K562 (cell line): ENCODE results near the gene NOP16. TPM values are rescaled to one million over a fixed set of nuclear protein-coding genes. Genes with fewer than 3 reads are reported as not detected.

ENCODE experiments used
- ATAC-seq: fragments of 200-7000 bp; cut with Tn5 transposase; 3 replicates; pipeline ENCODE4 v1.9.1; 2020; ENCODE audit warnings: moderate library complexity
- BruUV-seq: library from RNA; stranded (reverse); fragments of 400-500 nt; replicated peaks from 2 replicates; lab custom pipeline; 2021; lab: Mats Ljungman, UMichigan
- CTCF ChIA-PET: fragments of 300-600 bp; formaldehyde crosslinking; extraction: SDS; loops from one replicate; lab custom pipeline; 2021; ENCODE audit warnings: low intra/inter-chr PET ratio; lab: Yijun Ruan, JAX
- POLR2A ChIA-PET: fragments of 300-600, 350-650 bp; sonication (Branson Sonifier 250); formaldehyde crosslinking; extraction: SDS; loops from one replicate; lab custom pipeline; 2021; ENCODE audit warnings: antibody characterized with exemption, inconsistent platforms; lab: Yijun Ruan, JAX
- DNase-seq, 4 experiments: peaks; one replicate each; pipeline versions ENCODE4 v3.0.0 to v3.0.0-alpha.2; 2011 to 2018; ENCODE audit warnings: low spot score in 3 of 4, mixed read lengths in 3 of 4; ENCODE audit errors: extremely low read depth in 1 of 4
- FAIRE-seq: peaks from 2 replicates; lab custom pipeline; 2011; peaks lifted over from hg19 to GRCh38; lab: Jason Lieb, UNC
- H2AFZ ChIP-seq: 2 replicates; pipeline ENCODE4 v1.6.0; 2011; ENCODE audit warnings: low read depth, low read length, control low read depth, inconsistent platforms
- H3K27ac ChIP-seq: fragments of 200-600 bp; 3 replicates; pipeline ENCODE4 v1.8.0; 2011; ENCODE audit warnings: low read depth, mild to moderate bottlenecking, control low read depth, inconsistent platforms, low read length, moderate library complexity, mixed read lengths; ENCODE audit errors: extremely low read depth
- H3K27me3 ChIP-seq, 2 experiments: fragments of 300-600 bp in 1 of 2; 2 replicates in 1 of 2; 3 replicates in 1 of 2; pipeline versions ENCODE4 v1.6.0 to v1.8.0; 2011; ENCODE audit warnings: inconsistent platforms in 2 of 2, low read length in 2 of 2, mild to moderate bottlenecking in 1 of 2, mixed read lengths in 1 of 2, moderate library complexity in 1 of 2; ENCODE audit not compliant: control insufficient read depth in 2 of 2, insufficient read depth in 2 of 2
- H3K36me3 ChIP-seq: fragments of 300-600 bp; 3 replicates; pipeline ENCODE4 v1.8.0; 2011; ENCODE audit warnings: mild to moderate bottlenecking, low read length, inconsistent platforms; ENCODE audit not compliant: control insufficient read depth, insufficient read depth
- H3K4me1 ChIP-seq, 2 experiments: fragments of 200-600 bp in 1 of 2; replicated peaks in 1 of 2; 2 replicates in 1 of 2; 3 replicates in 1 of 2; pipeline versions ENCODE4 v1.5.1 to v1.8.0; 2011; ENCODE audit warnings: inconsistent platforms in 2 of 2, low read length in 2 of 2, mild to moderate bottlenecking in 1 of 2, mixed read lengths in 1 of 2, moderate library complexity in 1 of 2; ENCODE audit not compliant: control insufficient read depth in 2 of 2, insufficient read depth in 2 of 2
- H3K4me2 ChIP-seq: 2 replicates; pipeline ENCODE4 v1.6.1; 2011; ENCODE audit warnings: low read length, control low read depth, inconsistent platforms, mixed read lengths; ENCODE audit not compliant: insufficient read depth
- H3K4me3 ChIP-seq: fragments of 200-600 bp; sonication (generic), shearing (Covaris generic); 2 replicates; pipeline ENCODE4 v1.5.1; 2016; ENCODE audit warnings: control low read depth, inconsistent platforms
- H3K79me2 ChIP-seq: fragments of 200-600 bp; 3 replicates; pipeline ENCODE4 v1.8.0; 2011; ENCODE audit warnings: low read length, inconsistent platforms; ENCODE audit not compliant: control insufficient read depth, insufficient read depth
- H3K9ac ChIP-seq, 2 experiments: 2 replicates each; pipeline versions ENCODE4 v1.6.0 to v1.6.1; 2011; ENCODE audit warnings: low read depth in 2 of 2, low read length in 2 of 2, control low read depth in 1 of 2, inconsistent platforms in 1 of 2, mild to moderate bottlenecking in 1 of 2, mixed read lengths in 1 of 2; ENCODE audit not compliant: insufficient read depth in 1 of 2
- H3K9me1 ChIP-seq: one replicate; pipeline ENCODE4 v1.6.0; 2011; ENCODE audit warnings: inconsistent platforms, mild to moderate bottlenecking, low read length, moderate library complexity; ENCODE audit not compliant: control insufficient read depth, insufficient read depth
- H3K9me3 ChIP-seq: replicated peaks from 2 replicates; pipeline ENCODE4 v1.5.1; 2011; ENCODE audit warnings: low read depth, low read length, inconsistent platforms; ENCODE audit not compliant: control insufficient read depth, insufficient read depth
- H4K20me1 ChIP-seq: replicated peaks from 2 replicates; pipeline ENCODE4 v1.6.1; 2011; ENCODE audit warnings: low read length, inconsistent platforms, mixed read lengths; ENCODE audit not compliant: control insufficient read depth, insufficient read depth
- CAMTA2 ChIP-seq: fragments of 250-450 bp; sonication (Bioruptor Pico); conservative IDR thresholded peaks from 2 replicates; pipeline ENCODE4 v1.5.1; 2022
- CREB1 ChIP-seq, 2 experiments: sonication (generic) in 1 of 2; formaldehyde crosslinking in 1 of 2; IDR thresholded peaks; 2 replicates each; pipeline versions ENCODE4 v1.6.1 to v1.8.0; 2012 to 2022; ENCODE audit warnings: inconsistent platforms in 1 of 2, mild to moderate bottlenecking in 1 of 2, missing genetic modification reagents in 1 of 2, moderate library complexity in 1 of 2
- HDAC1 ChIP-seq, 2 experiments: fragments of 450-650 bp; IDR thresholded peaks; 2 replicates each; pipeline ENCODE4 v1.6.1; 2016 to 2017; ENCODE audit warnings: inconsistent platforms in 1 of 2, mild to moderate bottlenecking in 1 of 2, moderate library complexity in 1 of 2
- SIN3A ChIP-seq, 2 experiments: fragments of 150-350 bp in 1 of 2; IDR thresholded peaks; 2 replicates each; pipeline ENCODE4 v1.6.1; 2011 to 2016; ENCODE audit warnings: borderline replicate concordance in 2 of 2, low read depth in 2 of 2, low read length in 2 of 2, mild to moderate bottlenecking in 2 of 2, moderate library complexity in 2 of 2; ENCODE audit not compliant: control insufficient read depth in 1 of 2
- SMAD1 ChIP-seq: fragments of 150-350 bp; IDR thresholded peaks from 2 replicates; pipeline ENCODE4 v1.6.1; 2014; ENCODE audit warnings: low read length, low read depth; ENCODE audit not compliant: partially characterized antibody
- TBL1XR1 ChIP-seq, 2 experiments: IDR thresholded peaks; 2 replicates each; pipeline ENCODE4 v1.6.1; 2012; ENCODE audit warnings: improper control_type of control experiment in 2 of 2, low read length in 2 of 2, mild to moderate bottlenecking in 1 of 2
- XRCC4 ChIP-seq: IDR thresholded peaks from one replicate; pipeline ENCODE4 v1.6.1; 2011; ENCODE audit not compliant: insufficient read depth, insufficient read length; ENCODE audit errors: extremely low read depth
- ZNF134 ChIP-seq: fragments of 250-450 bp; sonication (Bioruptor Pico); conservative IDR thresholded peaks from 2 replicates; pipeline ENCODE4 v1.4.0; 2020
- ZNF41 ChIP-seq: fragments of 250-450 bp; sonication (Bioruptor Pico); conservative IDR thresholded peaks from 2 replicates; pipeline ENCODE4 v1.4.0; 2020; ENCODE audit warnings: mild to moderate bottlenecking
- WGBS: fragments of 100-300 bp; shearing (Covaris generic); methylation state at CpG from one replicate; pipeline ENCODE4 v1.1.6; 2016; ENCODE audit warnings: low coverage, mixed read lengths; ENCODE audit not compliant: insufficient coverage; ENCODE audit errors: missing lambda C conversion rate; 5-methylcytosine and 5-hydroxymethylcytosine counted together
- in situ Hi-C: fragments of 300-500 bp; cut with MboI; formaldehyde crosslinking; loops from 4 replicates; pipeline ENCODE4 v1.15.0; 2018; ENCODE audit warnings: inconsistent platforms, mixed read lengths
- intact Hi-C: fragments of 100-400 bp; cut with micrococcal nuclease; formaldehyde crosslinking; loops from 2 replicates; pipeline ENCODE4 v1.14.2; 2022
- polyA plus RNA-seq, 8 experiments: library from polyadenylated mRNA; depleted of rRNA in 4 of 8; stranded (reverse) in 5 of 8; unstranded in 3 of 8; fragments of >200 nt; fragmentation: Nextera tagmentation in 2 of 8; fragmentation: Illumina TruSeq in 1 of 8; extraction: Ambion mirVana in 2 of 8; extraction: Trizol in 1 of 8; gene quantifications; 2 replicates each; pipeline versions ENCODE4 v1.2.1 to v1.2.3, GENCODE V29; 2011 to 2014; ENCODE audit warnings: inconsistent platforms in 1 of 8, missing spikeins in 1 of 8
- total RNA-seq, 7 experiments: library from RNA; depleted of rRNA in 6 of 7; stranded (reverse); fragments of >200 nt in 6 of 7; fragmentation: Illumina TruSeq in 2 of 7; extraction: Trizol in 2 of 7; gene quantifications; 2 replicates each; pipeline versions ENCODE4 v1.2.1 to v1.2.3, GENCODE V29; 2011 to 2021; ENCODE audit warnings: low replicate concordance in 1 of 7
- TF ChIP-seq, protein P1 (sequence below): sonication (generic); formaldehyde crosslinking; IDR thresholded peaks from 2 replicates; pipeline ENCODE4 v1.9.0; 2022; ENCODE audit warnings: mild to moderate bottlenecking, missing genetic modification reagents
- TF ChIP-seq, protein P2 (sequence below): fragments of 200-600 bp; sonication (generic); IDR thresholded peaks from one replicate; pipeline ENCODE4 v1.6.1; 2012; ENCODE audit warnings: mild to moderate bottlenecking, low read depth, low read length, inconsistent platforms

The NOP16 gene
- total and polyA plus RNA-seq, 9 of the 15 experiments (the other 6 are each of a cell fraction or from before 2014, with no cell fraction given): 92.5 to 342 (median 148) TPM

DNA sequence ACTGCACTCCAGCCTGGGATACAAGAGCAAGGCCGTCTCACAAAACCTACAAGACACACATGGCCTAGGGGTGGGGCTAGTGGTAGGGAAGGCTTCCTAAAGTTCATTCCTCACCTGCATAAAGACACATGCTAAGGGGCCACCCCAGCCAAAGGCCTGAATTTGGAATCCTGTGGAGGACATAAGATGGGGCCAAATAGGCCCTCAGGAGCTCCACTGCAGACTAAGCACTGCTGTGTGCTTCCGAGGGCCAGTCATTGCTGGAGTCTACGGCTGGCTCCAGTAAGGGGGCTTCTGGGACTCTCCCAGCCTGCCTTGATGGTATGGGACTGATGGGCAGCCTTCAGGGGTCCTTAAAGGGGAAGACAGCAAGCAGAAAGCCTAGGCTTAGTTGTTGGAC, 5.7 kb downstream of the NOP16 start:
- Histone ChIP-seq H3K27me3 (no peaks in the 10 kb centered on the region), H3K4me2 (no peak overlapping the region), H3K4me1 (peaks cover 4 to 6% of the 10 kb centered on the region in 2 experiments; a peak in 3 of 5 replicates), H3K36me3 (peaks cover 78% of the 10 kb centered on the region), H3K4me3 (no peak overlapping the region), H3K9me1 (no peaks in the 10 kb centered on the region), H3K9ac (no peak overlapping the region), H3K79me2 (peaks cover 30% of the 10 kb centered on the region), H3K27ac (no peak overlapping the region), H3K9me3 (no peaks in the 10 kb centered on the region), H4K20me1 (no peaks in the 10 kb centered on the region; the same call in 1 of the 2 replicates), H2AFZ (no peak overlapping the region)
- ChIA-PET POLR2A (interaction anchor here (0.8 kb wide), 1 partner anchor 10 kb away, joined by 3 read pairs; no protein-coding TSS in a partner anchor), CTCF (no interaction called here)
- intact Hi-C loops (no loop called here), in situ Hi-C loops (no loop called here)
- 77% methylated on average over 3 of the region's 3 CpGs for WGBS
- ATAC-seq (no peak; the same call in 2 of the 3 replicates), DNase-seq (no peak), FAIRE-seq (no peak)
- BruUV-seq: no TSS peak
- TF ChIP-seq HDAC1 (IDR thresholded peaks at IDR 0.05): no peak
- no peak for TF ChIP-seq CREB1 (IDR thresholded peaks at IDR 0.05)
- TF ChIP-seq CREB1 (CRISPR knock-in tag; IDR thresholded peaks at IDR 0.05): no peak
- TF ChIP-seq, protein P1, sequence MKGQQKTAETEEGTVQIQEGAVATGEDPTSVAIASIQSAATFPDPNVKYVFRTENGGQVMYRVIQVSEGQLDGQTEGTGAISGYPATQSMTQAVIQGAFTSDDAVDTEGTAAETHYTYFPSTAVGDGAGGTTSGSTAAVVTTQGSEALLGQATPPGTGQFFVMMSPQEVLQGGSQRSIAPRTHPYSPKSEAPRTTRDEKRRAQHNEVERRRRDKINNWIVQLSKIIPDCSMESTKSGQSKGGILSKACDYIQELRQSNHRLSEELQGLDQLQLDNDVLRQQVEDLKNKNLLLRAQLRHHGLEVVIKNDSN (CRISPR knock-in tag): no peak
- TF ChIP-seq XRCC4: no peak
- TF ChIP-seq, protein P2, sequence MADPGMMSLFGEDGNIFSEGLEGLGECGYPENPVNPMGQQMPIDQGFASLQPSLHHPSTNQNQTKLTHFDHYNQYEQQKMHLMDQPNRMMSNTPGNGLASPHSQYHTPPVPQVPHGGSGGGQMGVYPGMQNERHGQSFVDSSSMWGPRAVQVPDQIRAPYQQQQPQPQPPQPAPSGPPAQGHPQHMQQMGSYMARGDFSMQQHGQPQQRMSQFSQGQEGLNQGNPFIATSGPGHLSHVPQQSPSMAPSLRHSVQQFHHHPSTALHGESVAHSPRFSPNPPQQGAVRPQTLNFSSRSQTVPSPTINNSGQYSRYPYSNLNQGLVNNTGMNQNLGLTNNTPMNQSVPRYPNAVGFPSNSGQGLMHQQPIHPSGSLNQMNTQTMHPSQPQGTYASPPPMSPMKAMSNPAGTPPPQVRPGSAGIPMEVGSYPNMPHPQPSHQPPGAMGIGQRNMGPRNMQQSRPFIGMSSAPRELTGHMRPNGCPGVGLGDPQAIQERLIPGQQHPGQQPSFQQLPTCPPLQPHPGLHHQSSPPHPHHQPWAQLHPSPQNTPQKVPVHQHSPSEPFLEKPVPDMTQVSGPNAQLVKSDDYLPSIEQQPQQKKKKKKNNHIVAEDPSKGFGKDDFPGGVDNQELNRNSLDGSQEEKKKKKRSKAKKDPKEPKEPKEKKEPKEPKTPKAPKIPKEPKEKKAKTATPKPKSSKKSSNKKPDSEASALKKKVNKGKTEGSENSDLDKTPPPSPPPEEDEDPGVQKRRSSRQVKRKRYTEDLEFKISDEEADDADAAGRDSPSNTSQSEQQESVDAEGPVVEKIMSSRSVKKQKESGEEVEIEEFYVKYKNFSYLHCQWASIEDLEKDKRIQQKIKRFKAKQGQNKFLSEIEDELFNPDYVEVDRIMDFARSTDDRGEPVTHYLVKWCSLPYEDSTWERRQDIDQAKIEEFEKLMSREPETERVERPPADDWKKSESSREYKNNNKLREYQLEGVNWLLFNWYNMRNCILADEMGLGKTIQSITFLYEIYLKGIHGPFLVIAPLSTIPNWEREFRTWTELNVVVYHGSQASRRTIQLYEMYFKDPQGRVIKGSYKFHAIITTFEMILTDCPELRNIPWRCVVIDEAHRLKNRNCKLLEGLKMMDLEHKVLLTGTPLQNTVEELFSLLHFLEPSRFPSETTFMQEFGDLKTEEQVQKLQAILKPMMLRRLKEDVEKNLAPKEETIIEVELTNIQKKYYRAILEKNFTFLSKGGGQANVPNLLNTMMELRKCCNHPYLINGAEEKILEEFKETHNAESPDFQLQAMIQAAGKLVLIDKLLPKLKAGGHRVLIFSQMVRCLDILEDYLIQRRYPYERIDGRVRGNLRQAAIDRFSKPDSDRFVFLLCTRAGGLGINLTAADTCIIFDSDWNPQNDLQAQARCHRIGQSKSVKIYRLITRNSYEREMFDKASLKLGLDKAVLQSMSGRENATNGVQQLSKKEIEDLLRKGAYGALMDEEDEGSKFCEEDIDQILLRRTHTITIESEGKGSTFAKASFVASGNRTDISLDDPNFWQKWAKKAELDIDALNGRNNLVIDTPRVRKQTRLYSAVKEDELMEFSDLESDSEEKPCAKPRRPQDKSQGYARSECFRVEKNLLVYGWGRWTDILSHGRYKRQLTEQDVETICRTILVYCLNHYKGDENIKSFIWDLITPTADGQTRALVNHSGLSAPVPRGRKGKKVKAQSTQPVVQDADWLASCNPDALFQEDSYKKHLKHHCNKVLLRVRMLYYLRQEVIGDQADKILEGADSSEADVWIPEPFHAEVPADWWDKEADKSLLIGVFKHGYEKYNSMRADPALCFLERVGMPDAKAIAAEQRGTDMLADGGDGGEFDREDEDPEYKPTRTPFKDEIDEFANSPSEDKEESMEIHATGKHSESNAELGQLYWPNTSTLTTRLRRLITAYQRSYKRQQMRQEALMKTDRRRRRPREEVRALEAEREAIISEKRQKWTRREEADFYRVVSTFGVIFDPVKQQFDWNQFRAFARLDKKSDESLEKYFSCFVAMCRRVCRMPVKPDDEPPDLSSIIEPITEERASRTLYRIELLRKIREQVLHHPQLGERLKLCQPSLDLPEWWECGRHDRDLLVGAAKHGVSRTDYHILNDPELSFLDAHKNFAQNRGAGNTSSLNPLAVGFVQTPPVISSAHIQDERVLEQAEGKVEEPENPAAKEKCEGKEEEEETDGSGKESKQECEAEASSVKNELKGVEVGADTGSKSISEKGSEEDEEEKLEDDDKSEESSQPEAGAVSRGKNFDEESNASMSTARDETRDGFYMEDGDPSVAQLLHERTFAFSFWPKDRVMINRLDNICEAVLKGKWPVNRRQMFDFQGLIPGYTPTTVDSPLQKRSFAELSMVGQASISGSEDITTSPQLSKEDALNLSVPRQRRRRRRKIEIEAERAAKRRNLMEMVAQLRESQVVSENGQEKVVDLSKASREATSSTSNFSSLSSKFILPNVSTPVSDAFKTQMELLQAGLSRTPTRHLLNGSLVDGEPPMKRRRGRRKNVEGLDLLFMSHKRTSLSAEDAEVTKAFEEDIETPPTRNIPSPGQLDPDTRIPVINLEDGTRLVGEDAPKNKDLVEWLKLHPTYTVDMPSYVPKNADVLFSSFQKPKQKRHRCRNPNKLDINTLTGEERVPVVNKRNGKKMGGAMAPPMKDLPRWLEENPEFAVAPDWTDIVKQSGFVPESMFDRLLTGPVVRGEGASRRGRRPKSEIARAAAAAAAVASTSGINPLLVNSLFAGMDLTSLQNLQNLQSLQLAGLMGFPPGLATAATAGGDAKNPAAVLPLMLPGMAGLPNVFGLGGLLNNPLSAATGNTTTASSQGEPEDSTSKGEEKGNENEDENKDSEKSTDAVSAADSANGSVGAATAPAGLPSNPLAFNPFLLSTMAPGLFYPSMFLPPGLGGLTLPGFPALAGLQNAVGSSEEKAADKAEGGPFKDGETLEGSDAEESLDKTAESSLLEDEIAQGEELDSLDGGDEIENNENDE: no peak
- TF ChIP-seq SMAD1: no peak
- TF ChIP-seq ZNF41 (CRISPR knock-in tag): no peak
- TF ChIP-seq SIN3A (IDR thresholded peaks at IDR 0.05; ENCODE audit: borderline replicate concordance in 2 of 2, control insufficient read depth in 1 of 2, low read depth in 2 of 2, low read length in 2 of 2): no peak
- no peak for TF ChIP-seq CAMTA2
- TF ChIP-seq TBL1XR1 (IDR thresholded peaks at IDR 0.05; ENCODE audit: low read length in 2 of 2): no peak
- TF ChIP-seq ZNF134 (CRISPR knock-in tag): no peak
